ENCODE data around the gene MAG. TPM values are rescaled to one million over a fixed set of nuclear protein-coding genes. Genes with fewer than 3 reads are reported as not detected.

Gene MAG
- total and polyA plus RNA-seq, 2 of the 13 experiments (the other 11 are each of a cell fraction or from before 2014, with no cell fraction given): 0.20 to 1.3 TPM

DNA sequence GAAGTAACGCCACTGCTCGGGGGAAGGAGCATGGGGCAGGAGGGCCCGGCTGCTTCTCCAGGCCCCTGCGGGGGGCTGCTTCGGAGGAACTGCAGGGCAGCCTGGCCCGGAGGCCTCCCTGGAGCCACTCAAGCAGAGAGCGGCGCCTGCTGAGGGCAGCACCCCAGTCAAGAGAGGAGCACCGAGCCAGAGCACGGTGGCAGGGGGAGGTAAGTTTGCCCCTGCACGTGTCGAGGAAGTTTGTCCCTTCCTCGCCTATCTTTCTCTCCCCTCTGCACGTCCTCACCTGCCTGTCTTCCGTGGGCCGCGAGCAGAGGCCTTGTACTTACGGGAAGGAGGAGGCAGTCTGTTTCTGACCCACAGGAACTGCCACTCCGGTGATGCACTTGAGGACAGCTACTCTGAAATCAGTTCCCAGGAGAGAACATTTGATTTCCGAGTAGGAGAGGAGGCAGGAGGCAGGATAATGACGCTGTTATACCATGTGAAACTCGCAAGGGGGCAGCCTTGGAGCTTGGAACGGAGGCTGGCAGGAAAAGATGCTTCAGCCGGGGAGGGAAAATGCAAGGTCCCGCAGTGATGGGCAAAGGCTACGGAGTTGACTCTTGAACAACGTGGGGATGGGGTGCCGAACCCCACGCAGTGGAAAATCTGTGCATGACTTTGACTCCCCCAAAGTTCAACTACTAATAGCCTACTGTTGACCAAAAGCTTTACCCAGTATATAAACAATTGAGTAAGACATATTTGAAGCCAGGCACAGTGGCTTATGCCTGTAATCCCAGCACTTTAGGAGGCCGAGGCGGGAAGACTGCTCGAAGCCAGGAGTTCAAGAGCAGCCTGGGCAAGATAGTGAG lies 60.7 kb downstream of the MAG start (continued):
- TF ChIP-seq, protein P1, sequence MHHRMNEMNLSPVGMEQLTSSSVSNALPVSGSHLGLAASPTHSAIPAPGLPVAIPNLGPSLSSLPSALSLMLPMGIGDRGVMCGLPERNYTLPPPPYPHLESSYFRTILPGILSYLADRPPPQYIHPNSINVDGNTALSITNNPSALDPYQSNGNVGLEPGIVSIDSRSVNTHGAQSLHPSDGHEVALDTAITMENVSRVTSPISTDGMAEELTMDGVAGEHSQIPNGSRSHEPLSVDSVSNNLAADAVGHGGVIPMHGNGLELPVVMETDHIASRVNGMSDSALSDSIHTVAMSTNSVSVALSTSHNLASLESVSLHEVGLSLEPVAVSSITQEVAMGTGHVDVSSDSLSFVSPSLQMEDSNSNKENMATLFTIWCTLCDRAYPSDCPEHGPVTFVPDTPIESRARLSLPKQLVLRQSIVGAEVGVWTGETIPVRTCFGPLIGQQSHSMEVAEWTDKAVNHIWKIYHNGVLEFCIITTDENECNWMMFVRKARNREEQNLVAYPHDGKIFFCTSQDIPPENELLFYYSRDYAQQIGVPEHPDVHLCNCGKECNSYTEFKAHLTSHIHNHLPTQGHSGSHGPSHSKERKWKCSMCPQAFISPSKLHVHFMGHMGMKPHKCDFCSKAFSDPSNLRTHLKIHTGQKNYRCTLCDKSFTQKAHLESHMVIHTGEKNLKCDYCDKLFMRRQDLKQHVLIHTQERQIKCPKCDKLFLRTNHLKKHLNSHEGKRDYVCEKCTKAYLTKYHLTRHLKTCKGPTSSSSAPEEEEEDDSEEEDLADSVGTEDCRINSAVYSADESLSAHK (CRISPR knock-in tag; IDR thresholded peaks at IDR 0.05; ENCODE audit: borderline replicate concordance): no peak
- TF ChIP-seq ZNF44 (CRISPR knock-in tag; IDR thresholded peaks at IDR 0.05): 0 out of 2 replicates have a peak, but pooled peaks have one; percentile 34
- no peak for TF ChIP-seq KDM3A (CRISPR knock-in tag; IDR thresholded peaks at IDR 0.05; ENCODE audit: low read depth)
- TF ChIP-seq, protein P2, sequence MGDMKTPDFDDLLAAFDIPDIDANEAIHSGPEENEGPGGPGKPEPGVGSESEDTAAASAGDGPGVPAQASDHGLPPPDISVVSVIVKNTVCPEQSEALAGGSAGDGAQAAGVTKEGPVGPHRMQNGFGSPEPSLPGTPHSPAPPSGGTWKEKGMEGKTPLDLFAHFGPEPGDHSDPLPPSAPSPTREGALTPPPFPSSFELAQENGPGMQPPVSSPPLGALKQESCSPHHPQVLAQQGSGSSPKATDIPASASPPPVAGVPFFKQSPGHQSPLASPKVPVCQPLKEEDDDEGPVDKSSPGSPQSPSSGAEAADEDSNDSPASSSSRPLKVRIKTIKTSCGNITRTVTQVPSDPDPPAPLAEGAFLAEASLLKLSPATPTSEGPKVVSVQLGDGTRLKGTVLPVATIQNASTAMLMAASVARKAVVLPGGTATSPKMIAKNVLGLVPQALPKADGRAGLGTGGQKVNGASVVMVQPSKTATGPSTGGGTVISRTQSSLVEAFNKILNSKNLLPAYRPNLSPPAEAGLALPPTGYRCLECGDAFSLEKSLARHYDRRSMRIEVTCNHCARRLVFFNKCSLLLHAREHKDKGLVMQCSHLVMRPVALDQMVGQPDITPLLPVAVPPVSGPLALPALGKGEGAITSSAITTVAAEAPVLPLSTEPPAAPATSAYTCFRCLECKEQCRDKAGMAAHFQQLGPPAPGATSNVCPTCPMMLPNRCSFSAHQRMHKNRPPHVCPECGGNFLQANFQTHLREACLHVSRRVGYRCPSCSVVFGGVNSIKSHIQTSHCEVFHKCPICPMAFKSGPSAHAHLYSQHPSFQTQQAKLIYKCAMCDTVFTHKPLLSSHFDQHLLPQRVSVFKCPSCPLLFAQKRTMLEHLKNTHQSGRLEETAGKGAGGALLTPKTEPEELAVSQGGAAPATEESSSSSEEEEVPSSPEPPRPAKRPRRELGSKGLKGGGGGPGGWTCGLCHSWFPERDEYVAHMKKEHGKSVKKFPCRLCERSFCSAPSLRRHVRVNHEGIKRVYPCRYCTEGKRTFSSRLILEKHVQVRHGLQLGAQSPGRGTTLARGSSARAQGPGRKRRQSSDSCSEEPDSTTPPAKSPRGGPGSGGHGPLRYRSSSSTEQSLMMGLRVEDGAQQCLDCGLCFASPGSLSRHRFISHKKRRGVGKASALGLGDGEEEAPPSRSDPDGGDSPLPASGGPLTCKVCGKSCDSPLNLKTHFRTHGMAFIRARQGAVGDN (CRISPR knock-in tag; IDR thresholded peaks at IDR 0.05): peak; percentile 52
- TF ChIP-seq FOXJ3 (CRISPR knock-in tag; IDR thresholded peaks at IDR 0.05; ENCODE audit: borderline replicate concordance): no peak
- TF ChIP-seq, protein P3, sequence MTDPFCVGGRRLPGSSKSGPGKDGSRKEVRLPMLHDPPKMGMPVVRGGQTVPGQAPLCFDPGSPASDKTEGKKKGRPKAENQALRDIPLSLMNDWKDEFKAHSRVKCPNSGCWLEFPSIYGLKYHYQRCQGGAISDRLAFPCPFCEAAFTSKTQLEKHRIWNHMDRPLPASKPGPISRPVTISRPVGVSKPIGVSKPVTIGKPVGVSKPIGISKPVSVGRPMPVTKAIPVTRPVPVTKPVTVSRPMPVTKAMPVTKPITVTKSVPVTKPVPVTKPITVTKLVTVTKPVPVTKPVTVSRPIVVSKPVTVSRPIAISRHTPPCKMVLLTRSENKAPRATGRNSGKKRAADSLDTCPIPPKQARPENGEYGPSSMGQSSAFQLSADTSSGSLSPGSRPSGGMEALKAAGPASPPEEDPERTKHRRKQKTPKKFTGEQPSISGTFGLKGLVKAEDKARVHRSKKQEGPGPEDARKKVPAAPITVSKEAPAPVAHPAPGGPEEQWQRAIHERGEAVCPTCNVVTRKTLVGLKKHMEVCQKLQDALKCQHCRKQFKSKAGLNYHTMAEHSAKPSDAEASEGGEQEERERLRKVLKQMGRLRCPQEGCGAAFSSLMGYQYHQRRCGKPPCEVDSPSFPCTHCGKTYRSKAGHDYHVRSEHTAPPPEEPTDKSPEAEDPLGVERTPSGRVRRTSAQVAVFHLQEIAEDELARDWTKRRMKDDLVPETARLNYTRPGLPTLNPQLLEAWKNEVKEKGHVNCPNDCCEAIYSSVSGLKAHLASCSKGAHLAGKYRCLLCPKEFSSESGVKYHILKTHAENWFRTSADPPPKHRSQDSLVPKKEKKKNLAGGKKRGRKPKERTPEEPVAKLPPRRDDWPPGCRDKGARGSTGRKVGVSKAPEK (CRISPR knock-in tag; IDR thresholded peaks at IDR 0.05; ENCODE audit: borderline replicate concordance): no peak
- no peak for TF ChIP-seq SYNCRIP (IDR thresholded peaks at IDR 0.05; ENCODE audit: insufficient read depth, low read depth, low read length)
- TF ChIP-seq TBP (CRISPR knock-in tag; IDR thresholded peaks at IDR 0.05): no peak
- no peak for TF ChIP-seq HNRNPH1 (optimal IDR thresholded peaks at IDR 0.05; ENCODE audit: low read depth, low read length)
- TF ChIP-seq, protein P4, sequence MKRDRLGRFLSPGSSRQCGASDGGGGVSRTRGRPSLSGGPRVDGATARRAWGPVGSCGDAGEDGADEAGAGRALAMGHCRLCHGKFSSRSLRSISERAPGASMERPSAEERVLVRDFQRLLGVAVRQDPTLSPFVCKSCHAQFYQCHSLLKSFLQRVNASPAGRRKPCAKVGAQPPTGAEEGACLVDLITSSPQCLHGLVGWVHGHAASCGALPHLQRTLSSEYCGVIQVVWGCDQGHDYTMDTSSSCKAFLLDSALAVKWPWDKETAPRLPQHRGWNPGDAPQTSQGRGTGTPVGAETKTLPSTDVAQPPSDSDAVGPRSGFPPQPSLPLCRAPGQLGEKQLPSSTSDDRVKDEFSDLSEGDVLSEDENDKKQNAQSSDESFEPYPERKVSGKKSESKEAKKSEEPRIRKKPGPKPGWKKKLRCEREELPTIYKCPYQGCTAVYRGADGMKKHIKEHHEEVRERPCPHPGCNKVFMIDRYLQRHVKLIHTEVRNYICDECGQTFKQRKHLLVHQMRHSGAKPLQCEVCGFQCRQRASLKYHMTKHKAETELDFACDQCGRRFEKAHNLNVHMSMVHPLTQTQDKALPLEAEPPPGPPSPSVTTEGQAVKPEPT (CRISPR knock-in tag; IDR thresholded peaks at IDR 0.05; ENCODE audit: low read depth): no peak
- TF ChIP-seq SAP130 (CRISPR knock-in tag; IDR thresholded peaks at IDR 0.05; ENCODE audit: low read depth): peak; percentile 18; the same call in 1 of the 2 replicates
- no peak for TF ChIP-seq ZFYVE20 (CRISPR knock-in tag; IDR thresholded peaks at IDR 0.05; ENCODE audit: borderline replicate concordance, low read depth)
